ENCODE data around the gene COL1A2. TPM values are rescaled to one million over a fixed set of nuclear protein-coding genes. Genes with fewer than 3 reads are reported as not detected.

COL1A2 gene
- total RNA-seq, 2 experiments from 2014 or later, result 0.23 to 0.47 TPM

DNA sequence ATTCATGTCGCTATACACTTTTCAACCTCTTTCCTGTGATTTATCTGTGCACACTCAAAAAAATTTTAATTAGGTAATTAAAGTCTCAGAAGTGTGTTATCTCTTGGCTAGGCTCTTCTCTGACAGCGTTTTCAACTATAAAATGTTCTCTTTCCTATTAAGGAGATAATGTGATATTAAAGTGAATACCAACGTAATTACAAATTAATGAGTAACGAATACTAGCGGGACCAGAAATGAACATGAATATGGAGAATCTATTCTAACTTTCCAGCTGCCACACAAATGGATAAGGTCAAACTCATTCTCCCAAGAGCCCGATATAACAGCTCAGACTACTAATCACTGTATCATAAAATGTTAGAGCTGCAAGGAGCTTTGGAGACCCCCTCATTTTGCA lies 12.0 kb downstream of the COL1A2 start:
- H3K36me3 Mint-ChIP-seq, result no peaks in the 10 kb centered on the region
- ATAC-seq (ENCODE audit: low read depth), result no peak
- H3K27ac Mint-ChIP-seq, result no peak overlapping the region
- POLR2A ChIA-PET, result no interaction called here
- no peaks in the 10 kb centered on the region for H3K9me3 Mint-ChIP-seq
- H3K4me1 Mint-ChIP-seq, result no peaks in the 10 kb centered on the region
- H3K4me3 Mint-ChIP-seq, result no peak overlapping the region
- DNase-seq, result no peak
- peaks cover 13% of the 10 kb centered on the region for H3K27me3 Mint-ChIP-seq

DNA sequence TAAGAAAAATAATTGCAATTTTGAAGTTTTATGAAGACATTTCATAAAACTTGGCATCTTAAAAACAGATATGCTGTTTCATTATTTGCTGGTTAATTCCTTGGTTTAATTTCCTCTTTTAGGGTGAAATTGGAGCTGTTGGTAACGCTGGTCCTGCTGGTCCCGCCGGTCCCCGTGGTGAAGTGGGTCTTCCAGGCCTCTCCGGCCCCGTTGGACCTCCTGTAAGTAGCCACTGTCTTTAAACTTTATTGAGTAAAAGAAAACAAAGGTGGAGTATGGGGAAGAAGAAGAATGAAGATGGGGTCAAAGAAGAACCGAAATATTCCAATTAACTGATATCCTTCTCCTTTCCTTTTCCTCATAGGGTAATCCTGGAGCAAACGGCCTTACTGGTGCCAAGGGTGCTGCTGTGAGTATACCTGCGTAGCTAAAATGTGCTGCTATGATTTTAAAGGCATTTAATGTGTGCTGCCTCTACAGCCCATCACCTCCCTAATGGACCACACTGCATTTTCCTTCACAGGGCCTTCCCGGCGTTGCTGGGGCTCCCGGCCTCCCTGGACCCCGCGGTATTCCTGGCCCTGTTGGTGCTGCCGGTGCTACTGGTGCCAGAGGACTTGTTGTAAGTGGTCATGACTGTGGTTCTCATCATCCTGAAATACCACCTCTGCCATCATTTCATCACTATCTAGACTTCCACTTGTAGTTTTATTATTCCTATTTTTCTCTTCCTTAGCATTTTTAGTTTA lies 14.7 kb downstream of the COL1A2 start:
- ATAC-seq (ENCODE audit: low read depth) (no peak), DNase-seq (no peak)
- H3K36me3 Mint-ChIP-seq, result no peaks in the 10 kb centered on the region
- no peak overlapping the region for H3K27ac Mint-ChIP-seq
- POLR2A ChIA-PET, result no interaction called here
- no peak overlapping the region for H3K4me3 Mint-ChIP-seq
- no peaks in the 10 kb centered on the region for H3K4me1 Mint-ChIP-seq
- H3K9me3 Mint-ChIP-seq, result no peaks in the 10 kb centered on the region
- H3K27me3 Mint-ChIP-seq, result peaks cover 4% of the 10 kb centered on the region

DNA sequence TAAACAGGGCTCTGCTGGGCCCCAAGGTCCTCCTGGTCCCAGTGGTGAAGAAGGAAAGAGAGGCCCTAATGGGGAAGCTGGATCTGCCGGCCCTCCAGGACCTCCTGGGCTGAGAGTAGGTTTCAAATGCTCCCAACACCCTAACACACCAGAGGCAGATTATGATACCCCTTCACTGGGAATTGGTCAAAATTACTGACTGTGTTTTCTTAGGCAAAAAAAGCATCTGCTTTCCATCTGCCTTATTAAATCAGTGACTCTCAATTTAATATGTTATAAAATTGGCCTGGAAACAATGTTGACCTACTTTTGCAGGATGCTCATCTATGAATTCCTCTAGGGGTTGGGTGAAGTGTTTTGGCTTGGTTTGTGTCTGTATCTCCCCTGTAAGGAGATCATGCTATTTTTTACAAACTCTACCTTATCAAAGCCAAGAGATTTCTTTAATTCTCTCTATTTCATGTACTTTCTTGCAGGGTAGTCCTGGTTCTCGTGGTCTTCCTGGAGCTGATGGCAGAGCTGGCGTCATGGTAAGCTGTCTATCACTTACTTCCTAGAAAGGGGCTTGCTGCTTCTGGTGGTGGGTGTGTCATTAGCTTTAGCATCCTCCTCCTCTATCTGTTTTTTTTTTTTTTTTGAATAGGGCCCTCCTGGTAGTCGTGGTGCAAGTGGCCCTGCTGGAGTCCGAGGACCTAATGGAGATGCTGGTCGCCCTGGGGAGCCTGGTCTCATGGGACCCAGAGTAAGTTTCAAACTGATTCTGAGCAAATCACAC lies 15.9 kb downstream of the COL1A2 start:
- DNase-seq (no peak), ATAC-seq (ENCODE audit: low read depth) (no peak)
- Mint-ChIP-seq H3K36me3 (no peaks in the 10 kb centered on the region), H3K27me3 (peaks cover 4% of the 10 kb centered on the region), H3K9me3 (no peaks in the 10 kb centered on the region), H3K4me1 (no peaks in the 10 kb centered on the region), H3K27ac (no peak overlapping the region), H3K4me3 (no peak overlapping the region)
- POLR2A ChIA-PET, result no interaction called here

DNA sequence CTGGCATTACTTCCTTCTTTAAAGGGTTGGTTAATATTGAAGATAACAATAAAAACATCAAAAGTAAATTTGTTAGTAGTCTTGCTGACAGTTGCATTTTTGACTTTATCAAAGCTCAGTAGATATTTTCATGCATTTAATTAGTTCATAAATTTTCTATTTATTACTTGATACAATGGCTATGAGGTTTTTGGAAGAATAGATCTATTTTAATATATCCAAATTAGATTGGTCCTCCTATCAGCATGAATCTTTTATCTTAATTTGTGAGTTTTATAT lies 16.4 kb downstream of the COL1A2 start:
- POLR2A ChIA-PET, result no interaction called here
- peaks cover 4% of the 10 kb centered on the region for H3K27me3 Mint-ChIP-seq
- H3K9me3 Mint-ChIP-seq, result no peaks in the 10 kb centered on the region
- no peaks in the 10 kb centered on the region for H3K36me3 Mint-ChIP-seq
- ATAC-seq (ENCODE audit: low read depth) (no peak), DNase-seq (no peak)
- no peak overlapping the region for H3K27ac Mint-ChIP-seq
- H3K4me3 Mint-ChIP-seq, result no peak overlapping the region
- no peaks in the 10 kb centered on the region for H3K4me1 Mint-ChIP-seq

DNA sequence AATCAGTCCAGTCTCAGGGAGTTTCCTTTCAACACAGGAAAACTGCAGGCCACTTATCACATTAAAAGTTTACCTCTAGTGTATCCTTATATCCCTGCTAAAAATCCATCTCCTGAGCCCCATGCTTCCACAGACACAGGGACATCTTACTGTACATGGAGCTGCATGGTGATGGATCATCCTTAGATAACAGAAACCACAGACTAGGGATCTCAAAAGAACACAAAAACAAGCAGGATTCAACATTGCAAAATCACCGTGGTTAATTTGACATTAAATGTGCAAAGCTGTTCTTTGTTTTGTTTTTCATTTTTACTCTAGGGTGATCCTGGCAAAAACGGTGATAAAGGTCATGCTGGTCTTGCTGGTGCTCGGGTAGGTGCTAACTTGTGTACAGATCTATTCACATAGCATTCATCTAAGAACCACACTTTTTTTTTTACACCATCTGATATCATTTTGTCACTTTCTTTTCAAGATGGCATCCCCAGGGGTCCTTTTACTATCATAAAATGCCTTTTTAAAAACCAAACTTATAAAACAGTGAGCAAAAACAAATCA lies 18.1 kb downstream of the COL1A2 start:
- ATAC-seq (ENCODE audit: low read depth) (no peak), DNase-seq (no peak)
- POLR2A ChIA-PET, result no interaction called here
- Mint-ChIP-seq H3K4me1 (no peaks in the 10 kb centered on the region), H3K27me3 (peaks cover 9% of the 10 kb centered on the region), H3K36me3 (no peaks in the 10 kb centered on the region), H3K4me3 (no peak overlapping the region), H3K27ac (no peak overlapping the region), H3K9me3 (no peaks in the 10 kb centered on the region)

DNA sequence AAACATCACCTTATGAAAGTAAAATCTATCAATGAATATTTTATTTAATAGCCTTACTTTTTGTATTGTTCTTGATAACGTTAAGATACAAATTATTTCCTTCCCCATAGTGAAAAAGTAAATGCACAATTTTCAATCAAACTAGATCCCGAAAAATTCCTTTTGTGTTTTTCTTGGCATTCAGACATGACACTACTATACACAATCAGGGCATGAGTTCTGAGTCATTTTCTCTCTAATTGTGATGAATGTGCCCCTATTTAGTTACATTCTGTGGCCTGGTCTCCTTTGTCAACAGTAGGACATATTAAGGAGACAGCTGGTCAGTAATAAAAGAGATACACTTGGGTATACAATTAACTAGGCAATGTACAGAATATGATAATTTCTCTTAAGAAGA lies 19.8 kb downstream of the COL1A2 start:
- Mint-ChIP-seq H3K4me1 (no peaks in the 10 kb centered on the region), H3K9me3 (no peaks in the 10 kb centered on the region), H3K27me3 (peaks cover 5% of the 10 kb centered on the region), H3K27ac (no peak overlapping the region), H3K4me3 (no peak overlapping the region), H3K36me3 (no peaks in the 10 kb centered on the region)
- ATAC-seq (ENCODE audit: low read depth) (no peak), DNase-seq (no peak)
- POLR2A ChIA-PET, result no interaction called here

DNA sequence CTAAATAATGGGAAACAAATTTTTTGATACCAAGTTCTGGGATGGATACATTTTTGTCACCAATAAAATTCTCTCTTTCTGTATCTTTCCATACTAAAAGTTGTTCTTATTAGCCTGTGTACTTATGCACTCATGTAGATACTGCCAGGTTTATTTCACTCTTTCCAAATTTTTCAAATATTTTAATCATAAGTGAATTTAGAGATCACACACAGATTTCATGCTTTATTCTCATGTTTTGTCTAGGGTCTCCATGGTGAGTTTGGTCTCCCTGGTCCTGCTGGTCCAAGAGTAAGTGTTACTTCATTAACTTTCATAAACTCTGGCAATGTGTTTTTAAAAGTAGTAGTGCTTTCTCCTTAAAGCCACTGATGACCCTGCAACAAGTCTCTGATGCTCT lies 20.3 kb downstream of the COL1A2 start:
- H3K4me1 Mint-ChIP-seq, result no peaks in the 10 kb centered on the region
- DNase-seq, result no peak
- H3K27me3 Mint-ChIP-seq, result peaks cover 7% of the 10 kb centered on the region
- no peaks in the 10 kb centered on the region for H3K9me3 Mint-ChIP-seq
- no peak overlapping the region for H3K27ac Mint-ChIP-seq
- POLR2A ChIA-PET, result no interaction called here
- no peaks in the 10 kb centered on the region for H3K36me3 Mint-ChIP-seq
- ATAC-seq (ENCODE audit: low read depth), result no peak
- H3K4me3 Mint-ChIP-seq, result no peak overlapping the region

DNA sequence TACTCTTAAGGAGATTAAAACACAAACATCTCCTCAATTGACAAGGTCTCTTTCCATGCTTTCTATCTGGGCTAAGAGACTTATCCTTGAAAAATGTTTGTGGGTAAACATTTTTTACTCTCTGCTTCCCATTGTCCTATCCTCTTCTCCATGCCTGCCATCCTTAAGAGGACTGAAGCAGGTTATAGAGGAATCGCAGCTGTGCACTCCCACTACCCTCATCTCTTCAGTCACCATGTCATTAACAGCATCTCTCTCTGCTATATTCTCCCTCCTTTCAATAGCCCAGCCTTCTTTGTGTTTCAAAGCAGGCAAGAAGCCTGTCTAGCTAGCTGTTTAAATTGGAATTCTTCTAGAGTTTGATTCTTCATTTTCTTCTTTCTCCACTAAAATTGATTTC lies 22.6 kb downstream of the COL1A2 start:
- H3K36me3 Mint-ChIP-seq, result no peaks in the 10 kb centered on the region
- H3K4me1 Mint-ChIP-seq, result no peaks in the 10 kb centered on the region
- DNase-seq, result no peak
- H3K4me3 Mint-ChIP-seq, result no peak overlapping the region
- peaks cover 7% of the 10 kb centered on the region for H3K27me3 Mint-ChIP-seq
- ATAC-seq (ENCODE audit: low read depth), result no peak
- POLR2A ChIA-PET, result no interaction called here
- H3K27ac Mint-ChIP-seq, result no peak overlapping the region
- H3K9me3 Mint-ChIP-seq, result no peaks in the 10 kb centered on the region

DNA sequence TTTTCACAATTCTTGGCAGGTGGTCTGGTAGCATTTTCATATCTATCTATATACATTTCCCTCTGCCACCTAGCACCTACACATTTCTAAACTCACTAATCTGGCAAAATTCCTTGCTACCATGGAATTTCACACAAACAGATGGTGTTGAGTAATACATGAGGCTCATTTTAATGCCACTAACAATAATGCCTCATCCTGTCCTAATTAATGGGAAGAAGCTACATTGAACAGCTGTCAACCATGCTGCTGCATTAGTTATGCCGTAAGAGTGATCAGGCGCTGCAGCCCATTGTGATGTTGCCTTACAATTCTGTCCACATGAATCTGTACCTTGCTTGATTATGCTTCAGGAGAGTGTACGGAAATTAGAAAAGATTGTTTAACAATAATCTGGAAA lies 23.2 kb downstream of the COL1A2 start:
- DNase-seq (no peak), ATAC-seq (ENCODE audit: low read depth) (no peak)
- Mint-ChIP-seq H3K9me3 (no peaks in the 10 kb centered on the region), H3K27me3 (peaks cover 7% of the 10 kb centered on the region), H3K4me3 (no peak overlapping the region), H3K36me3 (no peaks in the 10 kb centered on the region), H3K4me1 (no peaks in the 10 kb centered on the region), H3K27ac (no peak overlapping the region)
- POLR2A ChIA-PET, result no interaction called here

DNA sequence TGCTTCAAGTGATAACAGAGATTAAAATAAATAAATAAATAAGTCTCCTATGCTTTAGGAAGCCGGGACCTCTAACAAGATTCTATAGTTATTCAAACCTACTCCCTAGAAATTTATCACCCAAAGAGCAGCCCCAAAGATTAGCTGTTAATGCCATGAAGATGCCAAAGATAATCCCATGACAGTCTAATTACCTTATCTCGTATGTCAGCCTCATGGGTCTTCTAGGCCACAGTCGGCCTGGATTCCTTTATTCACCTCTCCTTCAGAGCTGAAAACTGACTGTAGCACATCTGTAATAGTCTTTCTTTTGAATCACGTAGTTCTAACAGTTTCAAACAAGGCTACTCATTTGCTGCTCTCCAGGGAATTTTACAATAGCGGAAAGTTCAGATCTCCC lies 24.2 kb downstream of the COL1A2 start:
- ATAC-seq (ENCODE audit: low read depth) (no peak), DNase-seq (no peak)
- H3K9me3 Mint-ChIP-seq, result no peaks in the 10 kb centered on the region
- H3K4me3 Mint-ChIP-seq, result no peak overlapping the region
- H3K27me3 Mint-ChIP-seq, result peaks cover 10% of the 10 kb centered on the region
- no peaks in the 10 kb centered on the region for H3K36me3 Mint-ChIP-seq
- H3K27ac Mint-ChIP-seq, result no peak overlapping the region
- POLR2A ChIA-PET, result no interaction called here
- no peaks in the 10 kb centered on the region for H3K4me1 Mint-ChIP-seq

DNA sequence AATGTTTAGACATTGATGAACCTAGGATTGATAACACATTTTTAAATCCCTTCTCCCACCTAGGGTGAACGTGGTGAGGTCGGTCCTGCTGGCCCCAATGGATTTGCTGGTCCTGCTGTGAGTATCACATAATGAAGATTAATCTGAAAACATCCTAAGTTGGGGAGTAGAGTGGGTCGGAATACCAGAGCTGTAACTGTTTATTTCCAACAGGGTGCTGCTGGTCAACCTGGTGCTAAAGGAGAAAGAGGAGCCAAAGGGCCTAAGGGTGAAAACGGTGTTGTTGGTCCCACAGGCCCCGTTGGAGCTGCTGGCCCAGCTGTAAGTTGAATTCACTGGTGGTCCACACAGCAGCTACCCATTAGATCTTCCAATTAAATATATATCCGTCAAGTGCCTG lies 25.6 kb downstream of the COL1A2 start:
- no peaks in the 10 kb centered on the region for H3K9me3 Mint-ChIP-seq
- H3K27ac Mint-ChIP-seq, result no peak overlapping the region
- POLR2A ChIA-PET, result no interaction called here
- no peak for DNase-seq
- peaks cover 10% of the 10 kb centered on the region for H3K27me3 Mint-ChIP-seq
- ATAC-seq (ENCODE audit: low read depth), result no peak
- H3K36me3 Mint-ChIP-seq, result no peaks in the 10 kb centered on the region
- H3K4me3 Mint-ChIP-seq, result no peak overlapping the region
- no peaks in the 10 kb centered on the region for H3K4me1 Mint-ChIP-seq

DNA sequence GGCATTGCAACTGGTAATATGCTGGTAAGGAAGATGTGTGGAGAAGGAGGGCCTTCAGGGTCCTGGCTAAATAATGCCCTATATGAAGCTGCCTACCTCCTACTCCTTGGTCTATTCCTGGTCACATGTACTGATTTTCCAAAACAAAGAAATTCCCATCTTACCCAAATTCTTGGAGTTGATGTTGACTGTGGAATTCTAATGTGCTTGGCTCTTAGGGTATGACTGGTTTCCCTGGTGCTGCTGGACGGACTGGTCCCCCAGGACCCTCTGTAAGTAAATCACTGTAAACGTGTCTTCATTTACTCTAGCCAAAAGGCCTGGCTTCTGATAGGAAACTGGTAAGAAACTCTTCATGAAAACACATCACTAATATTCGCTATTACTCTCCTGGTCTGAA lies 27.0 kb downstream of the COL1A2 start:
- Mint-ChIP-seq H3K9me3 (no peaks in the 10 kb centered on the region), H3K27ac (no peak overlapping the region), H3K4me1 (no peaks in the 10 kb centered on the region), H3K4me3 (no peak overlapping the region), H3K36me3 (no peaks in the 10 kb centered on the region), H3K27me3 (peaks cover 7% of the 10 kb centered on the region)
- POLR2A ChIA-PET, result no interaction called here
- ATAC-seq (ENCODE audit: low read depth), result no peak
- no peak for DNase-seq

DNA sequence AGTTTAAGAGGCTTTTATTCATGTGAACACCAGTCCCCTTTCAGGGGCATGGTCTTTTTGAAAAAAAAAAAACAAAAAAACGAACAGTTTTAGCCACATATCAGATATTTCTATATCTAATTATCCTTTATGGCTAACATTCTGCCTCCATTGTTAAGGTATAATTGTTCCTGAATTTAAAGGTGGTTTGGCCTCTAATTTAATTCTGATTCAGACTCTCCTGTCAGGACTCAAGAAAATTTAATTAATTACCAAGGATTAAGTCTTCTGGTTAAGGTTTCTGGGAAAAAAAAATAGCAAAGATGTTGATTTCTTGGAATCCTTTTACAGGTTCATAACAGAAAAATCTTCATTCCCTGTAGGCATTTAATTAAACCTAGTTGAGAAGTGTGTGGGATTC lies 27.4 kb downstream of the COL1A2 start:
- ATAC-seq (ENCODE audit: low read depth) (no peak), DNase-seq (no peak)
- H3K4me3 Mint-ChIP-seq, result no peak overlapping the region
- H3K4me1 Mint-ChIP-seq, result no peaks in the 10 kb centered on the region
- H3K27ac Mint-ChIP-seq, result no peak overlapping the region
- POLR2A ChIA-PET, result no interaction called here
- no peaks in the 10 kb centered on the region for H3K9me3 Mint-ChIP-seq
- H3K27me3 Mint-ChIP-seq, result peaks cover 7% of the 10 kb centered on the region
- H3K36me3 Mint-ChIP-seq, result no peaks in the 10 kb centered on the region

DNA sequence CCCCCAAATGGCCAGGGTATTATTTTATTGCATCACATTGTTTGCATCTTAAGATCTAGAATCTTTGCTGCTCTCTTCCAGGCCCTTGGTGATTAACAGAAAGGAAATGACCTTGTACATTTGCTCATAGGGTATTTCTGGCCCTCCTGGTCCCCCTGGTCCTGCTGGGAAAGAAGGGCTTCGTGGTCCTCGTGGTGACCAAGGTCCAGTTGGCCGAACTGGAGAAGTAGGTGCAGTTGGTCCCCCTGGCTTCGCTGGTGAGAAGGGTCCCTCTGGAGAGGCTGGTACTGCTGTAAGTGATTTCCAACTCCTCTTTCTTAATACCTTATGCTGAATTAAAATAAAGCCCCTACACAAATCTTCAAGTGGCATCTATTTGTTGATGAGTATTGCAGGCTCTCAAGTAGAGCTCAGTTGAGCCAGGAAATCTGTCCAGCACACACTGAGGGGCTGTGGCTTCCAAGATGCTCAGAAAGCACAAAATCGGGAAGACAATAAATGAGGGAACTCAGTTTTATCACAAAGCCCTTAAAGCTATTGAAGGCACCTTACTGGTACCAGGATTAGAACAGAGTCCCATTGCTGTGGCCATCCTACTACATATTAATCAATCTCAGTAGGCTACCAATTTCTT lies 28.2 kb downstream of the COL1A2 start:
- H3K36me3 Mint-ChIP-seq, result no peaks in the 10 kb centered on the region
- peaks cover 6% of the 10 kb centered on the region for H3K27me3 Mint-ChIP-seq
- no peak overlapping the region for H3K4me3 Mint-ChIP-seq
- DNase-seq (no peak), ATAC-seq (ENCODE audit: low read depth) (no peak)
- POLR2A ChIA-PET, result no interaction called here
- H3K4me1 Mint-ChIP-seq, result no peaks in the 10 kb centered on the region
- H3K27ac Mint-ChIP-seq, result no peak overlapping the region
- H3K9me3 Mint-ChIP-seq, result no peaks in the 10 kb centered on the region

Data from activated naive CD8-positive, alpha-beta T cell treated with anti-CD3 and anti-CD28 coated beads, Interleukin-2, amount 10 ng/mL, durations not matched to agents 7 days and 5 days (primary cell).